GM12801 (cell line): ENCODE measurements around the gene SORBS2.

Experiments used
- CTCF ChIP-seq: IDR thresholded peaks from one replicate; pipeline ENCODE4 v1.5.1; 2011; ENCODE audit warnings: control low read depth; ENCODE audit not compliant: insufficient read length; ENCODE audit errors: extremely low read depth

The SORBS2 gene

GRCh38 chr4:185834088-185834487 is 22.1 kb upstream of the SORBS2 start:
- no peak for TF ChIP-seq CTCF

- TF ChIP-seq CTCF, result no peak
These were observed 21.1 kb upstream of the SORBS2 start for GRCh38 chr4:185833055-185833598.

GRCh38 chr4:185831125-185831815 is 19.3 kb upstream of the SORBS2 start:
- TF ChIP-seq CTCF, result no peak

GRCh38 chr4:185830263-185830994 is 18.4 kb upstream of the SORBS2 start:
- TF ChIP-seq CTCF, result no peak

- no peak for TF ChIP-seq CTCF
These were observed 14.4 kb upstream of the SORBS2 start for GRCh38 chr4:185826381-185826780.

GRCh38 chr4:185825737-185826136 is 13.7 kb upstream of the SORBS2 start:
- no peak for TF ChIP-seq CTCF

- TF ChIP-seq CTCF, result no peak
These were observed 10.8 kb upstream of the SORBS2 start for GRCh38 chr4:185822791-185823190.
